GM21619 (cell line): Measurements from ENCODE around the gene ANKRD6.

ENCODE experiments used
- ATAC-seq: cut with Tn5 transposase; IDR thresholded peaks from one replicate; pipeline ENCODE4 v1.9.1; 2021; ENCODE audit not compliant: unreplicated experiment

ANKRD6 gene

GRCh38 chr6:89464295-89464694 is 31.3 kb downstream of the ANKRD6 start:
- no peak for ATAC-seq

GRCh38 chr6:89467437-89467836 is 34.5 kb downstream of the ANKRD6 start:
- ATAC-seq, result no peak

- no peak for ATAC-seq
These were observed 36.0 kb downstream of the ANKRD6 start for GRCh38 chr6:89468998-89469397.

- no peak for ATAC-seq
These were observed 38.4 kb downstream of the ANKRD6 start for GRCh38 chr6:89471287-89471867.

GRCh38 chr6:89475101-89475500 is 42.1 kb downstream of the ANKRD6 start:
- no peak for ATAC-seq

- ATAC-seq, result peak; percentile 59
These were observed 42.7 kb downstream of the ANKRD6 start for GRCh38 chr6:89475634-89476033.

GRCh38 chr6:89479897-89480296 is 46.9 kb downstream of the ANKRD6 start:
- ATAC-seq, result no peak

- no peak for ATAC-seq
These were observed 48.7 kb downstream of the ANKRD6 start for GRCh38 chr6:89481695-89482094.

- no peak for ATAC-seq
These were observed 49.2 kb downstream of the ANKRD6 start for GRCh38 chr6:89482126-89482525.

- no peak for ATAC-seq
These were observed 50.3 kb downstream of the ANKRD6 start for GRCh38 chr6:89483111-89483720.

- no peak for ATAC-seq
These were observed 52.4 kb downstream of the ANKRD6 start for GRCh38 chr6:89485320-89485719.

GRCh38 chr6:89487864-89488263 is 54.9 kb downstream of the ANKRD6 start:
- ATAC-seq, result no peak

- ATAC-seq, result no peak
These were observed 55.5 kb downstream of the ANKRD6 start for GRCh38 chr6:89488438-89488837.

- no peak for ATAC-seq
These were observed 56.1 kb downstream of the ANKRD6 start for GRCh38 chr6:89489078-89489477.

- ATAC-seq, result no peak
These were observed 59.2 kb downstream of the ANKRD6 start for GRCh38 chr6:89492025-89492640.

- ATAC-seq, result no peak
These were observed 61.3 kb downstream of the ANKRD6 start for GRCh38 chr6:89494131-89494793.

GRCh38 chr6:89495961-89496535 is 63.1 kb downstream of the ANKRD6 start:
- ATAC-seq, result no peak

- ATAC-seq, result no peak
These were observed 67.7 kb downstream of the ANKRD6 start for GRCh38 chr6:89500611-89501010.

- ATAC-seq, result no peak
These were observed 68.3 kb downstream of the ANKRD6 start for GRCh38 chr6:89501222-89501621.

GRCh38 chr6:89501753-89502152 is 68.8 kb downstream of the ANKRD6 start:
- no peak for ATAC-seq

GRCh38 chr6:89503641-89504040 is 70.7 kb downstream of the ANKRD6 start:
- no peak for ATAC-seq

- ATAC-seq, result no peak
These were observed 72.9 kb downstream of the ANKRD6 start for GRCh38 chr6:89505847-89506246.
